NCI-H187 (cell line): ENCODE data around the gene TBCEL.

Experiments
- DNase-seq, 2 experiments: peaks; one replicate each; lab custom pipeline; 2025; lab: John Stamatoyannopoulos, UW

The TBCEL gene

GRCh38 chr11:121140369-121140768, 116.5 kb downstream of the TBCEL start:
- no peak for DNase-seq
